HG02588 (cell line): ENCODE measurements around the gene NR1I3.
"Not testable (repeated sequence)": the region's sequence is repeated elsewhere in the genome, so short reads cannot be mapped to it uniquely, and the experiment has no call there.

Experiments used
- ATAC-seq: cut with Tn5 transposase; IDR thresholded peaks from one replicate; pipeline ENCODE4 v1.9.1; 2021; ENCODE audit warnings: mild to moderate bottlenecking, moderate library complexity; ENCODE audit not compliant: unreplicated experiment

Gene NR1I3

GRCh38 chr1:161251579-161251978, 13.6 kb upstream of the NR1I3 start:
- no peak for ATAC-seq

- ATAC-seq = no peak
Measured at GRCh38 chr1:161250829-161251228, 12.8 kb upstream of the NR1I3 start.

- ATAC-seq = not testable (repeated sequence)
Measured at GRCh38 chr1:161250100-161250499, 12.1 kb upstream of the NR1I3 start.

GRCh38 chr1:161244888-161245287, 6.9 kb upstream of the NR1I3 start:
- no peak for ATAC-seq

GRCh38 chr1:161242313-161242712, 4.3 kb upstream of the NR1I3 start:
- no peak for ATAC-seq

GRCh38 chr1:161241682-161242081, 3.7 kb upstream of the NR1I3 start:
- no peak for ATAC-seq

- no peak for ATAC-seq
Measured at GRCh38 chr1:161235957-161236775, 1.8 kb downstream of the NR1I3 start.

GRCh38 chr1:161233102-161233501, 4.9 kb downstream of the NR1I3 start:
- ATAC-seq = no peak

GRCh38 chr1:161230762-161231161, 7.2 kb downstream of the NR1I3 start:
- ATAC-seq = no peak

GRCh38 chr1:161229896-161230295, 8.1 kb downstream of the NR1I3 start:
- ATAC-seq = no peak

GRCh38 chr1:161228032-161228431, 10.0 kb downstream of the NR1I3 start:
- ATAC-seq = no peak

GRCh38 chr1:161227196-161227871, 10.7 kb downstream of the NR1I3 start:
- ATAC-seq = no peak

- no peak for ATAC-seq
Measured at GRCh38 chr1:161226759-161227158, 11.2 kb downstream of the NR1I3 start.

GRCh38 chr1:161226320-161226711, 11.7 kb downstream of the NR1I3 start:
- no peak for ATAC-seq

- ATAC-seq = peak; percentile 94
Measured at GRCh38 chr1:161225534-161226319, 12.3 kb downstream of the NR1I3 start, which contains the start of gene TOMM40L. TOMM40L (plus strand) TSS chr1:161226060; CDS start chr1:161226490, 430 bp downstream.

- ATAC-seq = no peak
Measured at GRCh38 chr1:161225178-161225533, 12.8 kb downstream of the NR1I3 start.

- not testable (repeated sequence) for ATAC-seq
Measured at GRCh38 chr1:161224695-161225087, 13.3 kb downstream of the NR1I3 start.

GRCh38 chr1:161223805-161224694, 14.0 kb downstream of the NR1I3 start:
- ATAC-seq = no peak

- no peak for ATAC-seq
Measured at GRCh38 chr1:161222175-161223019, 15.6 kb downstream of the NR1I3 start.

- no peak for ATAC-seq
Measured at GRCh38 chr1:161220002-161220401, 18.0 kb downstream of the NR1I3 start.
